Transverse colon (tissue), 4 donors: Measurements from ENCODE around the gene CREB5. TPM values are rescaled to one million over a fixed set of nuclear protein-coding genes. Genes with fewer than 3 reads are reported as not detected.
A peak's percentile ranks its signal among the peaks of the same experiment; 100 is the strongest.

Experiments
- DNase-seq: peaks from one replicate; pipeline ENCODE4 v3.0.0-alpha.2; 2019
- H3K27ac ChIP-seq, 4 donors: fragments of 200-600 bp; sonication (generic); 2 replicates each; pipeline ENCODE4 v1.5.1; 2016 to 2018; ENCODE audit warnings: inconsistent platforms in 4 of 4
- H3K27me3 ChIP-seq: fragments of 200-600 bp; sonication (generic); 2 replicates; pipeline ENCODE4 v1.5.1; 2017; ENCODE audit warnings: inconsistent platforms
- H3K36me3 ChIP-seq, 4 donors: fragments of 200-600 bp; sonication (generic); 2 replicates each; pipeline ENCODE4 v1.5.1; 2017 to 2019; ENCODE audit warnings: inconsistent platforms in 4 of 4
- H3K4me1 ChIP-seq, 4 donors: fragments of 200-600 bp; sonication (generic); 2 replicates each; pipeline ENCODE4 v1.5.1; 2017 to 2020; ENCODE audit warnings: inconsistent platforms in 4 of 4
- H3K4me3 ChIP-seq, 4 donors: fragments of 200-600 bp; sonication (generic); 1 replicate in 1 of 4; 2 replicates in 3 of 4; pipeline versions ENCODE4 v1.5.1 to v1.6.1; 2017 to 2019; ENCODE audit warnings: inconsistent platforms in 4 of 4
- H3K9me3 ChIP-seq, 2 donors: fragments of 200-600 bp; sonication (generic); 2 replicates each; pipeline ENCODE4 v1.5.1; 2017 to 2019; ENCODE audit warnings: inconsistent platforms in 2 of 2
- EP300 ChIP-seq: sonication (generic); formaldehyde crosslinking; IDR thresholded peaks from one replicate; pipeline ENCODE4 v1.6.1; 2017; ENCODE audit warnings: antibody characterized with exemption, low read depth
- POLR2A ChIP-seq: fragments of 450-650 bp; IDR thresholded peaks from one replicate; pipeline ENCODE4 v1.6.1; 2016; ENCODE audit warnings: antibody characterized with exemption, mild to moderate bottlenecking, moderate library complexity
- POLR2AphosphoS5 ChIP-seq, 3 donors: sonication (generic); formaldehyde crosslinking; IDR thresholded peaks; one replicate each; pipeline ENCODE4 v1.6.1; 2016; ENCODE audit warnings: antibody characterized with exemption in 3 of 3
- WGBS, 2 donors: methylation state at CpG; one replicate each; pipeline ENCODE4 v1.1.5; 2018; ENCODE audit warnings: low coverage in 1 of 2; 5-methylcytosine and 5-hydroxymethylcytosine counted together
- in situ Hi-C, 4 donors: fragments of 200-750 bp; cut with MboI; loops; one replicate each; pipeline versions ENCODE4 v1.15.0 to v1.15.1; 2017; ENCODE audit warnings: low sequenced_read_pairs in 3 of 4, low pct_ligation_motif_present in 1 of 4, low pct_unique_long_range_greater_than_20kb in 1 of 4
- intact Hi-C: fragments of 100-400 bp; cut with DNase I; formaldehyde crosslinking; loops from one replicate; pipeline ENCODE4 v1.15.1; 2023; ENCODE audit warnings: low total_unique reads
- total RNA-seq, 4 donors: library from RNA; depleted of rRNA; stranded (reverse); fragments of >200 nt; gene quantifications; one replicate each; pipeline ENCODE4 v1.1.0, GENCODE V29; 2016
- TF ChIP-seq, protein P1 (sequence below), 5 experiments: fragments of 200-600 bp in 3 of 5; fragments of 450-650 bp in 2 of 5; sonication (generic) in 3 of 5; IDR thresholded peaks; 1 replicate in 2 of 5; 2 replicates in 3 of 5; pipeline ENCODE4 v1.5.1; 2016 to 2017; ENCODE audit warnings: antibody characterized with exemption in 5 of 5, inconsistent platforms in 3 of 5, mild to moderate bottlenecking in 2 of 5, moderate library complexity in 1 of 5

The CREB5 gene
- total RNA-seq, 4 donors from 2014 or later: 3.0 to 12.2 (median 7.0) TPM

DNA sequence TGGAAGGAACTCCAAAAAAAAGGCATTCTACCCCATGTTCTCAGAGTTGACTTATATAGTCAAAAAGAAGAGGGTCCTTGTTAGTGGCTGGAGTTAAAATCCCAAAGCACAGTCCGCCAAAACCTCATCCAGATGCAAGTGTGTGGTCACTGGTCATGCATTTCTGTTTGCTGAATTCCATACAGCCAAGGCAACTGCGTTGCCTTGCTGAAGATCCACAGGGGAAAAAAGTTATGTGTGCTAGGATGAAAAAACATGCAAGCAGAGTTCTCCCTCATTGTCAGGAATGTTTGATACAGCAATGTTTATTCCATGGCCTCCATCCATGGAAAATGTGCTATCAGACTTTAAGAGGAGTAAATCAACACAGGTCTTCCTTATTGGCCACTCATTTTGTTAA, 213.1 kb downstream of the CREB5 start:
- in situ Hi-C loops (no loop called here), intact Hi-C loops (no loop called here)
- Histone ChIP-seq H3K27ac (peak overlapping the region in 1 of 4 donors; percentile 17), H3K9me3 (no peaks in the 10 kb centered on the region), H3K4me3 (no peak overlapping the region), H3K27me3 (no peaks in the 10 kb centered on the region), H3K4me1 (peaks cover 0 to 32% (median 1%) of the 10 kb centered on the region in 4 donors), H3K36me3 (no peaks in the 10 kb centered on the region)
- TF ChIP-seq POLR2A (no peak), POLR2AphosphoS5 (IDR thresholded peaks at IDR 0.05) (peak in 1 of 3 donors; percentile 25), EP300 (no peak)
- no peak for DNase-seq
- WGBS, 2 donors: 17 to 47% methylated on average over 1 to 2 of the region's 2 CpGs

DNA sequence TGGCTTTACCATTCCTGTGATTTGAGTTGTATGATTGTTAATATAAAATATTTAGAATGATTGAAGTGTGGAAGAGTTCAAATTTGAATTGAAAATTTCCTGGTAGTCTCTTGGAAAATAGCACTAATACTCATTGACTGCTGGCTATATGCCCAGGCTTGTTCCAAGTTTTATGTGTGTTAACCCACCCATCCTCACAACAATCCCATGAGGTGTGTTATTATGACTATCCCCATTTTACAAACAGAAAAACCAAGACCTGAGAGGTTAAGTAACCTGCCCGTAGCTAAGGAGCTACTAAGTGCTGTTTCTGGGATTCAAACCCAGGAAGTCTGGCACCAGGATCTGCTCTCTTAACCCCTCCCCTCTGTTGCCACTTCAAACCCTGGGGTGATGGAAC, 213.9 kb downstream of the CREB5 start:
- TF ChIP-seq EP300: no peak
- TF ChIP-seq POLR2A: no peak
- TF ChIP-seq, protein P1, sequence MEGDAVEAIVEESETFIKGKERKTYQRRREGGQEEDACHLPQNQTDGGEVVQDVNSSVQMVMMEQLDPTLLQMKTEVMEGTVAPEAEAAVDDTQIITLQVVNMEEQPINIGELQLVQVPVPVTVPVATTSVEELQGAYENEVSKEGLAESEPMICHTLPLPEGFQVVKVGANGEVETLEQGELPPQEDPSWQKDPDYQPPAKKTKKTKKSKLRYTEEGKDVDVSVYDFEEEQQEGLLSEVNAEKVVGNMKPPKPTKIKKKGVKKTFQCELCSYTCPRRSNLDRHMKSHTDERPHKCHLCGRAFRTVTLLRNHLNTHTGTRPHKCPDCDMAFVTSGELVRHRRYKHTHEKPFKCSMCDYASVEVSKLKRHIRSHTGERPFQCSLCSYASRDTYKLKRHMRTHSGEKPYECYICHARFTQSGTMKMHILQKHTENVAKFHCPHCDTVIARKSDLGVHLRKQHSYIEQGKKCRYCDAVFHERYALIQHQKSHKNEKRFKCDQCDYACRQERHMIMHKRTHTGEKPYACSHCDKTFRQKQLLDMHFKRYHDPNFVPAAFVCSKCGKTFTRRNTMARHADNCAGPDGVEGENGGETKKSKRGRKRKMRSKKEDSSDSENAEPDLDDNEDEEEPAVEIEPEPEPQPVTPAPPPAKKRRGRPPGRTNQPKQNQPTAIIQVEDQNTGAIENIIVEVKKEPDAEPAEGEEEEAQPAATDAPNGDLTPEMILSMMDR (IDR thresholded peaks at IDR 0.05): no peak
- TF ChIP-seq POLR2AphosphoS5 (IDR thresholded peaks at IDR 0.05): no peak
- no peaks in the 10 kb centered on the region for H3K9me3 ChIP-seq
- H3K27ac ChIP-seq: no peak overlapping the region
- WGBS, 2 donors: 26% methylated on average over 1 of the region's 1 CpG; no CpG with 5 or more reads in 1 of the 2 donors
- H3K27me3 ChIP-seq: no peaks in the 10 kb centered on the region
- peaks cover 0 to 32% (median 1%) of the 10 kb centered on the region in 4 donors for H3K4me1 ChIP-seq
- H3K4me3 ChIP-seq: no peak overlapping the region
- DNase-seq: no peak
- intact Hi-C loops: no loop called here
- in situ Hi-C loops: no loop called here
- H3K36me3 ChIP-seq: no peaks in the 10 kb centered on the region

DNA sequence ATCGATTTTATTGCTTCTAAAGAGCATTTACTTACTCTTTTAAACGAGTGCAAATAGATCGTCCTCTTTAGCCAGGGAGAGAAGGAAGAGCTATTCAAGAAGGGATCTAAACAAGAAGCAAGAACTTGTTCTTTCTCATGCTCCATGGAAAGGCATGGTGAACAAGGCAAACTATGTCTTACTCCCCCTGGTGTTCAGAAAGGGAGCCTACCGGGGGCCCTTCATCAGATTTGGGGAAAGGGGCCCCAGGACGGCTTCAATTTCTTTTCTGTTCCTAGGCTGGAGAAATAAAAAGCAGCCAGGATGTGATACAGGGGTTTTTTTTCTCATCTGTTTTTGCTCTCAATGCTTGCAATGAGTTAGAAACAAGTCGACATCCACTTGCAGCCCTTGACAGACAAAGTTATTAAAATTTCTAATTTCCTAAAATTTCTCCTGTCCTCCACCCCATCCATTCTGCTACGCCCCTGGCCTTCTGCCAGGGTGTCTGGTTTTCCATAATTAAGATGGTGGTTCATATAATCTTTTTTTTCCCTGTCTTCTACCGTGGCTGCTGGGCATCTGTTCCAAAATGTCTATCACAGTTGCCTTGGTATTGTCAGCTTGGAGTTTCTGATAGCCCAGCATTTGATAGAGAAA, 214.4 kb downstream of the CREB5 start:
- no peak overlapping the region for H3K4me3 ChIP-seq
- no peaks in the 10 kb centered on the region for H3K27me3 ChIP-seq
- H3K27ac ChIP-seq: no peak overlapping the region
- DNase-seq: no peak
- TF ChIP-seq, protein P1 (IDR thresholded peaks at IDR 0.05): peak; percentile 49 to 59 (median 53)
- no peak for TF ChIP-seq POLR2A
- whole genome bisulfite sequencing, 2 donors: 24 to 43% methylated on average over 5 to 8 of the region's 8 CpGs
- peaks cover 0 to 32% (median 1%) of the 10 kb centered on the region in 4 donors for H3K4me1 ChIP-seq
- in situ Hi-C loops: no loop called here
- no peaks in the 10 kb centered on the region for H3K9me3 ChIP-seq
- no peaks in the 10 kb centered on the region for H3K36me3 ChIP-seq
- intact Hi-C loops: no loop called here

DNA sequence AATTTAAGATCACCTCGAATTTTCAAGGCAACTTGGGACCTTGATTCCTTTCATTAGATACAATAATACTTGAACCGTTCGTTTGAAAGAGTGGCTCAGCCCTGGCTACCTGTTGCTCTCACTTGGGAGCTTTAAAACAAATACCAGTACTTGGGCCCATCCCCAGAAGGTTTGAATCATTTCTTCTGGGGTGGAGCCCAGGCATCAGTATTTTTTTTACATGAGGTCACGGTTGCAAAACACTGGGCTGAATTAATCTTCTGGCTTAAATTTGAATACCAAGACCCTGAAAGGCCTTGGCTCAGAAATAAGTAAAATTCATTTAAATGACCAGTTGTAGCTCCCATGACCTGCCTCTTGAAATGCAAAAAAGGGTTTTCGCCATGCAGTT, 214.9 kb downstream of the CREB5 start:
- intact Hi-C loops: no loop called here
- H3K27ac ChIP-seq: no peak overlapping the region
- TF ChIP-seq POLR2A (no peak), POLR2AphosphoS5 (IDR thresholded peaks at IDR 0.05) (no peak), EP300 (no peak)
- TF ChIP-seq, protein P1 (IDR thresholded peaks at IDR 0.05): no peak

DNA sequence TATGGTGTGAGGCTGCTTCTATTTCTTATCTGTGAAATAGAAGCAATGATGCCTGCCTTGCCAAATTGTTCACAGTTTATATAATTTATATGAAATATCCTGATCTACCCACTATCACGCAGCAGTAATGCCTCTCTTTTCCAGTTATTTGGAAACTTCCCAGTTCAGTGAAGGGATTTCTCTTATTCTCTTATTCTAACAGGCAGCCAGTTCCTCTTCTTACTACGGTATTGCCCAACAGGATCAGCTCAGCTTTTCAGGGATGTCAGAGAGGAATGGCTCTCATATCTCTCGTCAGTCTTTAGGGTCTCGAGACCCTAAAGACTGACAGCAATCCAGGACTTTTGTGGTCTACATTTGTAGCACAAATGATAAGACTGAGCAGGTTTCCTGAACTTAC, 215.6 kb downstream of the CREB5 start:
- WGBS, 2 donors: 76 to 79% methylated on average over 4 of the region's 4 CpGs
- Histone ChIP-seq H3K27me3 (no peaks in the 10 kb centered on the region), H3K9me3 (no peaks in the 10 kb centered on the region), H3K4me3 (no peak overlapping the region), H3K4me1 (peaks cover 0 to 32% (median 1%) of the 10 kb centered on the region in 4 donors), H3K36me3 (no peaks in the 10 kb centered on the region), H3K27ac (peak overlapping the region in 1 of 4 donors; percentile 9)
- in situ Hi-C loops (no loop called here), intact Hi-C loops (no loop called here)
- TF ChIP-seq POLR2AphosphoS5 (IDR thresholded peaks at IDR 0.05): no peak
- TF ChIP-seq, protein P1 (IDR thresholded peaks at IDR 0.05): no peak
- TF ChIP-seq POLR2A: no peak
- no peak for TF ChIP-seq EP300
- no peak for DNase-seq

More for the DNA sequence above, 214.9 kb downstream of the CREB5 start:
- Histone ChIP-seq H3K27me3 (no peaks in the 10 kb centered on the region), H3K4me3 (no peak overlapping the region), H3K36me3 (no peaks in the 10 kb centered on the region), H3K9me3 (no peaks in the 10 kb centered on the region), H3K4me1 (peaks cover 0 to 32% (median 1%) of the 10 kb centered on the region in 4 donors)
- in situ Hi-C loops: no loop called here
- 68 to 77% methylated on average over 3 to 5 of the region's 5 CpGs for WGBS, 2 donors
- no peak for DNase-seq
